RWPE1 (cell line): Measurements from ENCODE around the gene MBNL2.
A peak's percentile ranks its signal among the peaks of the same experiment; 100 is the strongest.
"Not testable (repeated sequence)": the region's sequence is repeated elsewhere in the genome, so short reads cannot be mapped to it uniquely, and the experiment has no call there.

ENCODE experiments used
- CTCF ChIA-PET: fragments of 350-600 bp; sonication (Branson Sonifier 250); formaldehyde crosslinking; extraction: SDS; loops from one replicate; lab custom pipeline; 2021; lab: Yijun Ruan, JAX
- POLR2A ChIA-PET: fragments of 400-600 bp; formaldehyde crosslinking; extraction: SDS; loops from one replicate; lab custom pipeline; 2020; ENCODE audit warnings: antibody characterized with exemption; ENCODE audit not compliant: low non-redundant PET; lab: Yijun Ruan, JAX
- DNase-seq: peaks from one replicate; pipeline ENCODE4 v3.0.0; 2012; ENCODE audit warnings: low spot score
- H3K27ac ChIP-seq: fragments of 450-650 bp; 2 replicates; pipeline ENCODE4 v1.5.1; 2017
- TF ChIP-seq, protein P1 (sequence below): fragments of 450-650 bp; conservative IDR thresholded peaks from 2 replicates; pipeline ENCODE4 v1.5.1; 2017; ENCODE audit warnings: low read depth, mild to moderate bottlenecking

Gene MBNL2

GRCh38 chr13:97202761-97203160 lies 19.4 kb upstream of the MBNL2 start:
- H3K27ac ChIP-seq = no peak overlapping the region
- ChIA-PET CTCF (no interaction called here), POLR2A (no interaction called here)
- TF ChIP-seq, protein P1, sequence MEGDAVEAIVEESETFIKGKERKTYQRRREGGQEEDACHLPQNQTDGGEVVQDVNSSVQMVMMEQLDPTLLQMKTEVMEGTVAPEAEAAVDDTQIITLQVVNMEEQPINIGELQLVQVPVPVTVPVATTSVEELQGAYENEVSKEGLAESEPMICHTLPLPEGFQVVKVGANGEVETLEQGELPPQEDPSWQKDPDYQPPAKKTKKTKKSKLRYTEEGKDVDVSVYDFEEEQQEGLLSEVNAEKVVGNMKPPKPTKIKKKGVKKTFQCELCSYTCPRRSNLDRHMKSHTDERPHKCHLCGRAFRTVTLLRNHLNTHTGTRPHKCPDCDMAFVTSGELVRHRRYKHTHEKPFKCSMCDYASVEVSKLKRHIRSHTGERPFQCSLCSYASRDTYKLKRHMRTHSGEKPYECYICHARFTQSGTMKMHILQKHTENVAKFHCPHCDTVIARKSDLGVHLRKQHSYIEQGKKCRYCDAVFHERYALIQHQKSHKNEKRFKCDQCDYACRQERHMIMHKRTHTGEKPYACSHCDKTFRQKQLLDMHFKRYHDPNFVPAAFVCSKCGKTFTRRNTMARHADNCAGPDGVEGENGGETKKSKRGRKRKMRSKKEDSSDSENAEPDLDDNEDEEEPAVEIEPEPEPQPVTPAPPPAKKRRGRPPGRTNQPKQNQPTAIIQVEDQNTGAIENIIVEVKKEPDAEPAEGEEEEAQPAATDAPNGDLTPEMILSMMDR = no peak
- DNase-seq = no peak

DNA sequence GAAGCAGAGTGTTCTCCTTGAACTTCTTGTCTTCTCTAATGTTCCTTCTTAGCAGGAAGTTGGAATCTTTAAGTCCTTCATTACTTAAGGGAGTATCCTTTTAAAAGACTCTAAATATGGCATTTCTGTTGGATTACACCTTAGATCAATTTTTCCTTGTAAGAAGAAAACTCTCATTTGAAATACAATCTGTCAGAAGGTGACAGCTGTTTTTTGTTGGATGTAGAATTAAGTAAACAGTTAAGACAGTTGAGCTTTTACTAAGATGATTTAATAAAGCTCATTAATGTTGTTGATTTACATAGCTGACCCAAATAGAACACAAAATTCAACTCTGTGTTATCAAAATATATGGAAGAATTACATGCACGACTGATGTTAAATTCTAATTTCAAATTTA lies 16.7 kb upstream of the MBNL2 start:
- ChIA-PET CTCF (interaction anchor here (0.7 kb wide), 2 partner anchors 63 to 162 kb away, joined by 3 read pairs; no protein-coding TSS in a partner anchor), POLR2A (no interaction called here)
- TF ChIP-seq, protein P1 = no peak
- DNase-seq = no peak
- no peak overlapping the region for H3K27ac ChIP-seq

- no peak overlapping the region for H3K27ac ChIP-seq
- CTCF ChIA-PET = interaction anchor here (0.7 kb wide), 2 partner anchors 62 to 162 kb away, joined by 3 read pairs; no protein-coding TSS in a partner anchor
- POLR2A ChIA-PET = no interaction called here
- peak; percentile 48 for DNase-seq
- TF ChIP-seq, protein P1 = no peak
Observed at GRCh38 chr13:97205982-97206381, 16.2 kb upstream of the MBNL2 start.

DNA sequence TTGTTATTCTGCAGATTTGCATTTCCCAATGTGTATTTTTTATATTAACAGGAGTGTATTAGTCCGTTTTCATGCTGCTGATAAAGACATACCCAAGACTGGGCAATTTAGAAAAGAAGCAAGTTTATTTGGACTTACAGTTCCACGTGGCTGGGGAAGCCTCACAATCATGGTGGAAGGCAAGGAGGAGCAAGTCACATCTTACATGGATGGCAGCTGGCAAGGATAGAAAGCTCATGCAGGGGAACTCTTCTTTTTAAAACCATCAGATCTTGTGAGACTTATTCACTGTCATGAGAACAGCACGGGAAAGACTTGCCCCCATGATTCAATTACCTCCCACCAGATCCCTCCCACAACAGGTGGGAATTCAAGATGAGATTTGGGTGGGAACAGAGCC lies 14.9 kb upstream of the MBNL2 start:
- POLR2A ChIA-PET, DNase-seq, CTCF ChIA-PET, H3K27ac ChIP-seq: not testable (repeated sequence)

DNA sequence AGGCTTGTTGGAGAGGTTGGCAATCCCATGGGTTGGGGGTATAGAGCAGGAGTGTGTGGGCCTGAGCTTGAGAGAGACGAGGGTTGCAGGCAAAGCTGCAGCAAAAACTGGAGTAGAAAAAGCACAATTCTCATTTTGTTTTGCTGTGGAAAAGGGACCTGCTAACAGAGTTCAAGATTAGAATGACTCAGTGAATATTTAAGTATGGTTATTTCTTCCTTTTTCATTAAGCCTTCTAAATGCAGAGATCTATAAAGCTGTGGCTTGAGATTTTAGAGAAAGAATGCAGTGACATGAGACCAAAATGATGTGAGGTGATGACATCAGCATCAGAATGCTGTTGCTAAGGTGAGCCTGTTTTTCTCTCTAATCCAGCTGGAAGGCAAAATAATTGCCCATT lies 10.8 kb upstream of the MBNL2 start:
- no peak for DNase-seq
- POLR2A ChIA-PET = no interaction called here
- no peak overlapping the region for H3K27ac ChIP-seq
- TF ChIP-seq, protein P1 = no peak
- CTCF ChIA-PET = interaction anchor here (2.2 kb wide), 1 partner anchor 13 kb away, joined by 11 read pairs; no protein-coding TSS in a partner anchor

- DNase-seq = no peak
- no peak overlapping the region for H3K27ac ChIP-seq
- ChIA-PET CTCF (interaction anchor here (0.6 to 2.2 kb wide), 8 partner anchors 12 to 1334 kb away, joined by 3 to 33 read pairs (median 3); no protein-coding TSS in a partner anchor), POLR2A (no interaction called here)
- TF ChIP-seq, protein P1 = no peak
Observed at GRCh38 chr13:97212004-97212403, 10.1 kb upstream of the MBNL2 start.

GRCh38 chr13:97212601-97213040 lies 9.5 kb upstream of the MBNL2 start:
- ChIA-PET POLR2A (no interaction called here), CTCF (interaction anchor here (0.6 to 2.2 kb wide), 14 partner anchors 11 to 1334 kb away, joined by 3 to 33 read pairs (median 3); no protein-coding TSS in a partner anchor)
- peak; percentile 38 for DNase-seq

More at GRCh38 chr13:97212601-97213040, 9.5 kb upstream of the MBNL2 start:
- TF ChIP-seq, protein P1 = no peak
- no peak overlapping the region for H3K27ac ChIP-seq
